ENCODE measurements around the gene NPHP4. TPM values are rescaled to one million over a fixed set of nuclear protein-coding genes. Genes with fewer than 3 reads are reported as not detected.
"Not testable (repeated sequence)": the region's sequence is repeated elsewhere in the genome, so short reads cannot be mapped to it uniquely, and the experiment has no call there.

Gene NPHP4
- total and polyA plus RNA-seq, 4 donors, result 1.7 to 5.6 (median 3.5) TPM

DNA sequence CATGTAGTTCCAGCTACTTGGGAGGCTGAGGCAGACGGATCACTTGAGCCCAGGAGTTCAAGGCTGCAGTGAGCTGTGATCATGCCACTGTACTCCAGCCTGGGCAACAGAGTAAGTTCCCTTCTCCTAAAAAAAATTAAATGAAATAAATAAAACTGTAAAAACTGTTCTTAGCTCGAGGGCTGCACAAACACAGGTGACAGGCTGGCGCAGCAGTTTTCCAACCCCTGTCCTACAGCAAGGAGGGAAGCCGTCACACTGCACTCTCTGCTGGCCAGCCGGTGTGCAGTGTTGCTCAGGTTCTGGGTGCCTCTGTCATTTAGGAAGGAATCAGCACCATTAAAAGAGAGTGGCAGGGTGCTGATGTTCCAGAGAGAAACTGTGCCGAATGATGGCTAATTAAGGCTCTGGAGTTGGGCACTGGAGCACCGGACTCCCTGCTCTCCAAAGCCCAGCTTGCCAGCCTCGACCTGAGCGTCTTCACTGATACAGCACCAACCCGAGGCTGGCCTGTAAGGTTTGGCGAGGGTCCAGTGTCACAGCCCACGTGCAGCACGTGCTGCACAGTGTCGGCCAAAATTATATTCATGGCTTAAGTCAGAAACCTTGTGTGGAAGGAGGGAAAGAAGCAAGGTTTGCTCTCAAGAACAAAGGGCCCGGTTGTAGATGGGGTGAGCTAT, 27.1 kb upstream of the NPHP4 start:
- Histone ChIP-seq H3K36me3 (ENCODE audit: control insufficient read depth in 4 of 4, insufficient read depth in 3 of 4, low read depth in 1 of 4, low read length in 3 of 4) (no peaks in the 10 kb centered on the region), H3K27ac (ENCODE audit: low read depth in 1 of 2, low read length in 2 of 2) (no peak overlapping the region), H3K9ac (ENCODE audit: low read depth in 1 of 2, low read length in 2 of 2) (no peak overlapping the region), H3K4me1 (ENCODE audit: control insufficient read depth in 4 of 4, insufficient read depth in 4 of 4, low read length in 3 of 4) (no peaks in the 10 kb centered on the region), H3K4me3 (ENCODE audit: low read depth in 1 of 3, low read length in 3 of 3) (no peak overlapping the region), H3K9me3 (ENCODE audit: control insufficient read depth in 4 of 4, low read length in 3 of 4) (no peaks in the 10 kb centered on the region), H3K27me3 (ENCODE audit: control insufficient read depth in 4 of 4, insufficient read depth in 4 of 4, low read length in 3 of 4) (no peaks in the 10 kb centered on the region)
- no peak for DNase-seq (ENCODE audit: low spot score)
- WGBS, result 82% methylated on average over 15 of the region's 15 CpGs
- TF ChIP-seq, protein P1, sequence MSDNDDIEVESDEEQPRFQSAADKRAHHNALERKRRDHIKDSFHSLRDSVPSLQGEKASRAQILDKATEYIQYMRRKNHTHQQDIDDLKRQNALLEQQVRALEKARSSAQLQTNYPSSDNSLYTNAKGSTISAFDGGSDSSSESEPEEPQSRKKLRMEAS (IDR thresholded peaks at IDR 0.05), result no peak
- no peak for TF ChIP-seq FOXA1 (IDR thresholded peaks at IDR 0.05)
- TF ChIP-seq JUND (IDR thresholded peaks at IDR 0.05), result no peak
- TF ChIP-seq TAF1 (conservative IDR thresholded peaks at IDR 0.05), result no peak
- no peak for TF ChIP-seq YY1 (IDR thresholded peaks at IDR 0.05)
- TF ChIP-seq GABPA (IDR thresholded peaks at IDR 0.05 in 1 of 2, conservative IDR thresholded peaks at IDR 0.05 in 1 of 2), result no peak
- no peak for TF ChIP-seq FOXA2 (IDR thresholded peaks at IDR 0.05)
- TF ChIP-seq, protein P2, sequence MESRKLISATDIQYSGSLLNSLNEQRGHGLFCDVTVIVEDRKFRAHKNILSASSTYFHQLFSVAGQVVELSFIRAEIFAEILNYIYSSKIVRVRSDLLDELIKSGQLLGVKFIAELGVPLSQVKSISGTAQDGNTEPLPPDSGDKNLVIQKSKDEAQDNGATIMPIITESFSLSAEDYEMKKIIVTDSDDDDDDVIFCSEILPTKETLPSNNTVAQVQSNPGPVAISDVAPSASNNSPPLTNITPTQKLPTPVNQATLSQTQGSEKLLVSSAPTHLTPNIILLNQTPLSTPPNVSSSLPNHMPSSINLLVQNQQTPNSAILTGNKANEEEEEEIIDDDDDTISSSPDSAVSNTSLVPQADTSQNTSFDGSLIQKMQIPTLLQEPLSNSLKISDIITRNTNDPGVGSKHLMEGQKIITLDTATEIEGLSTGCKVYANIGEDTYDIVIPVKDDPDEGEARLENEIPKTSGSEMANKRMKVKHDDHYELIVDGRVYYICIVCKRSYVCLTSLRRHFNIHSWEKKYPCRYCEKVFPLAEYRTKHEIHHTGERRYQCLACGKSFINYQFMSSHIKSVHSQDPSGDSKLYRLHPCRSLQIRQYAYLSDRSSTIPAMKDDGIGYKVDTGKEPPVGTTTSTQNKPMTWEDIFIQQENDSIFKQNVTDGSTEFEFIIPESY (IDR thresholded peaks at IDR 0.05), result no peak
- TF ChIP-seq SP1 (IDR thresholded peaks at IDR 0.05), result no peak
- no peak for TF ChIP-seq EGR1 (IDR thresholded peaks at IDR 0.05; ENCODE audit: low read depth in 2 of 2)
- TF ChIP-seq HNF4G (IDR thresholded peaks at IDR 0.05), result no peak
- no peak for TF ChIP-seq RXRA (IDR thresholded peaks at IDR 0.05)
- no peak for TF ChIP-seq HNF4A (conservative IDR thresholded peaks at IDR 0.05)
- TF ChIP-seq, protein P3, sequence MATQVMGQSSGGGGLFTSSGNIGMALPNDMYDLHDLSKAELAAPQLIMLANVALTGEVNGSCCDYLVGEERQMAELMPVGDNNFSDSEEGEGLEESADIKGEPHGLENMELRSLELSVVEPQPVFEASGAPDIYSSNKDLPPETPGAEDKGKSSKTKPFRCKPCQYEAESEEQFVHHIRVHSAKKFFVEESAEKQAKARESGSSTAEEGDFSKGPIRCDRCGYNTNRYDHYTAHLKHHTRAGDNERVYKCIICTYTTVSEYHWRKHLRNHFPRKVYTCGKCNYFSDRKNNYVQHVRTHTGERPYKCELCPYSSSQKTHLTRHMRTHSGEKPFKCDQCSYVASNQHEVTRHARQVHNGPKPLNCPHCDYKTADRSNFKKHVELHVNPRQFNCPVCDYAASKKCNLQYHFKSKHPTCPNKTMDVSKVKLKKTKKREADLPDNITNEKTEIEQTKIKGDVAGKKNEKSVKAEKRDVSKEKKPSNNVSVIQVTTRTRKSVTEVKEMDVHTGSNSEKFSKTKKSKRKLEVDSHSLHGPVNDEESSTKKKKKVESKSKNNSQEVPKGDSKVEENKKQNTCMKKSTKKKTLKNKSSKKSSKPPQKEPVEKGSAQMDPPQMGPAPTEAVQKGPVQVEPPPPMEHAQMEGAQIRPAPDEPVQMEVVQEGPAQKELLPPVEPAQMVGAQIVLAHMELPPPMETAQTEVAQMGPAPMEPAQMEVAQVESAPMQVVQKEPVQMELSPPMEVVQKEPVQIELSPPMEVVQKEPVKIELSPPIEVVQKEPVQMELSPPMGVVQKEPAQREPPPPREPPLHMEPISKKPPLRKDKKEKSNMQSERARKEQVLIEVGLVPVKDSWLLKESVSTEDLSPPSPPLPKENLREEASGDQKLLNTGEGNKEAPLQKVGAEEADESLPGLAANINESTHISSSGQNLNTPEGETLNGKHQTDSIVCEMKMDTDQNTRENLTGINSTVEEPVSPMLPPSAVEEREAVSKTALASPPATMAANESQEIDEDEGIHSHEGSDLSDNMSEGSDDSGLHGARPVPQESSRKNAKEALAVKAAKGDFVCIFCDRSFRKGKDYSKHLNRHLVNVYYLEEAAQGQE (IDR thresholded peaks at IDR 0.05), result no peak
- TF ChIP-seq NR2F2 (IDR thresholded peaks at IDR 0.05), result no peak
- TF ChIP-seq, protein P4, sequence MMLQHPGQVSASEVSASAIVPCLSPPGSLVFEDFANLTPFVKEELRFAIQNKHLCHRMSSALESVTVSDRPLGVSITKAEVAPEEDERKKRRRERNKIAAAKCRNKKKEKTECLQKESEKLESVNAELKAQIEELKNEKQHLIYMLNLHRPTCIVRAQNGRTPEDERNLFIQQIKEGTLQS (IDR thresholded peaks at IDR 0.05), result no peak
- TF ChIP-seq, protein P5, sequence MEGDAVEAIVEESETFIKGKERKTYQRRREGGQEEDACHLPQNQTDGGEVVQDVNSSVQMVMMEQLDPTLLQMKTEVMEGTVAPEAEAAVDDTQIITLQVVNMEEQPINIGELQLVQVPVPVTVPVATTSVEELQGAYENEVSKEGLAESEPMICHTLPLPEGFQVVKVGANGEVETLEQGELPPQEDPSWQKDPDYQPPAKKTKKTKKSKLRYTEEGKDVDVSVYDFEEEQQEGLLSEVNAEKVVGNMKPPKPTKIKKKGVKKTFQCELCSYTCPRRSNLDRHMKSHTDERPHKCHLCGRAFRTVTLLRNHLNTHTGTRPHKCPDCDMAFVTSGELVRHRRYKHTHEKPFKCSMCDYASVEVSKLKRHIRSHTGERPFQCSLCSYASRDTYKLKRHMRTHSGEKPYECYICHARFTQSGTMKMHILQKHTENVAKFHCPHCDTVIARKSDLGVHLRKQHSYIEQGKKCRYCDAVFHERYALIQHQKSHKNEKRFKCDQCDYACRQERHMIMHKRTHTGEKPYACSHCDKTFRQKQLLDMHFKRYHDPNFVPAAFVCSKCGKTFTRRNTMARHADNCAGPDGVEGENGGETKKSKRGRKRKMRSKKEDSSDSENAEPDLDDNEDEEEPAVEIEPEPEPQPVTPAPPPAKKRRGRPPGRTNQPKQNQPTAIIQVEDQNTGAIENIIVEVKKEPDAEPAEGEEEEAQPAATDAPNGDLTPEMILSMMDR (IDR thresholded peaks at IDR 0.05; ENCODE audit: low read depth, low read length, missing input control), result no peak

DNA sequence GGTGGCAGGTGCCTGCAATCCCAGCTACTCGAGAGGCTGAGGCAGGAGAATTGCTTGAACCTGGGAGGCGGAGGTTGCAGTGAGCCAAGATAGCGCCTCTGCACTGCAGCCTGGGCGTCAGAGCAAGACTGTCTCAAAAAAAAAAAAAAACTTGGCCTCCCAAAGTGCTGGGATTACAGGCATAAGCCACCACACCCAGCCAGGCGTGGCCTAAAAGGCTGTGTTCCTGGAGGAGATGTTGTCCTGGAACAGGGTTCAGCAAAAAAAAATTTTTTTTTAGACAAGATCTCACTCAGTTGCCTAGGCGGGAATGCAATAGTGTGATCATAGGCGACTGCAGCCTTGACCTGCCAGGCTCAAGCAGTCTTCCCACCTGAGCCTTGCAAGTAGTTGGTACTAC, 25.4 kb upstream of the NPHP4 start:
- not testable (repeated sequence) for H3K4me3 ChIP-seq (ENCODE audit: low read depth in 1 of 3, low read length in 3 of 3); DNase-seq (ENCODE audit: low spot score); H3K4me1 ChIP-seq (ENCODE audit: control insufficient read depth in 4 of 4, insufficient read depth in 4 of 4, low read length in 3 of 4); H3K9me3 ChIP-seq (ENCODE audit: control insufficient read depth in 4 of 4, low read length in 3 of 4); H3K27me3 ChIP-seq (ENCODE audit: control insufficient read depth in 4 of 4, insufficient read depth in 4 of 4, low read length in 3 of 4); H3K27ac ChIP-seq (ENCODE audit: low read depth in 1 of 2, low read length in 2 of 2); H3K9ac ChIP-seq (ENCODE audit: low read depth in 1 of 2, low read length in 2 of 2); H3K36me3 ChIP-seq (ENCODE audit: control insufficient read depth in 4 of 4, insufficient read depth in 3 of 4, low read depth in 1 of 4, low read length in 3 of 4)
- WGBS, result 88% methylated on average over 7 of the region's 7 CpGs

Data from liver (tissue), 9 donors.